Pancreas (tissue), 10 donors: ENCODE results near the gene HSBP1. TPM values are rescaled to one million over a fixed set of nuclear protein-coding genes. Genes with fewer than 3 reads are reported as not detected.
A peak's percentile ranks its signal among the peaks of the same experiment; 100 is the strongest.

ENCODE experiments used
- ATAC-seq, 4 donors: fragments of 200-7000 bp; cut with Tn5 transposase; one replicate each; pipeline versions ENCODE4 v1.8.0 to v1.9.1; 2020; ENCODE audit warnings: mild to moderate bottlenecking in 4 of 4, moderate library complexity in 4 of 4
- DNase-seq, 6 donors: peaks; one replicate each; pipeline ENCODE4 v3.0.0-alpha.2; 2020
- FAIRE-seq: peaks from 2 replicates; lab custom pipeline; 2012; peaks lifted over from hg19 to GRCh38; lab: Jason Lieb, UNC
- H3K27ac ChIP-seq, 4 donors: fragments of 200-600 bp; sonication (generic); 1 replicate in 3 of 4; 2 replicates in 1 of 4; pipeline versions ENCODE4 v1.5.0 to v1.8.0; 2020
- H3K27me3 ChIP-seq, 4 donors: fragments of 200-600 bp; one replicate each; pipeline ENCODE4 v1.8.0; 2021
- H3K36me3 ChIP-seq, 3 donors: fragments of 200-600 bp; sonication (generic) in 1 of 3; one replicate each; pipeline versions ENCODE4 v1.5.0 to v1.8.0; 2020 to 2021
- H3K4me1 ChIP-seq, 3 donors: fragments of 200-600 bp; one replicate each; pipeline ENCODE4 v1.8.0; 2021
- H3K4me3 ChIP-seq, 4 donors: fragments of 200-600 bp; sonication (generic) in 2 of 4; one replicate each; pipeline versions ENCODE4 v1.5.0 to v1.8.0; 2020 to 2021
- H3K9me3 ChIP-seq, 4 donors: fragments of 200-600 bp; one replicate each; pipeline ENCODE4 v1.8.0; 2021
- WGBS, 2 donors: extraction: QIAGEN DNeasy Blood & Tissue Kit; methylation state at CpG; one replicate each; pipeline ENCODE4 v1.1.7; 2013; 5-methylcytosine and 5-hydroxymethylcytosine counted together
- intact Hi-C, 3 donors: fragments of 100-400 bp; cut with DNase I; formaldehyde crosslinking; loops; one replicate each; pipeline versions ENCODE4 v1.11.1 to v1.14.2; 2022
- polyA plus RNA-seq, 2 donors: library from polyadenylated mRNA; stranded (reverse); fragments of 200-250 nt; gene quantifications; one replicate each; pipeline ENCODE4 v1.2.3, GENCODE V29; 2013
- total RNA-seq, 6 donors: library from RNA; stranded (reverse); fragmentation: NEBNext Ultra II Directional in 4 of 6; extraction: Animal tissue kit (Norgen Biotek cat#: 25700) in 4 of 6; gene quantifications; one replicate each; pipeline versions ENCODE4 v1.2.1 to v1.2.4, GENCODE V29; 2021 to 2023
- TF ChIP-seq, protein P1 (sequence below), 4 donors: fragments of 200-600 bp; sonication (generic) in 3 of 4; IDR thresholded peaks; one replicate each; pipeline versions ENCODE4 v1.5.0 to v1.8.0; 2021; ENCODE audit warnings: antibody characterized with exemption in 4 of 4
- donor health status: healthy with polysubstance abuse.
- donor health status: DM: no; HTN: no; CAD: no; lungs with moderate emphysema.
- donor health status: DM: no; HTN: no; CAD: no.
- donor health status: control.
- donor health status: control.
- donor health status: Bipolar disorder and iron deficiency.
- donor health status: DM: yes; HTN: yes; CAD: no.
- donor health status: DM: no; HTN: no; CAD: no.
- donor health status: DM: no; HTN: no; CAD: no.
- donor health status: DM: yes; HTN: yes; CAD: no.

The HSBP1 gene
- total and polyA plus RNA-seq, 8 donors: 16.3 to 53.7 (median 30.6) TPM

DNA sequence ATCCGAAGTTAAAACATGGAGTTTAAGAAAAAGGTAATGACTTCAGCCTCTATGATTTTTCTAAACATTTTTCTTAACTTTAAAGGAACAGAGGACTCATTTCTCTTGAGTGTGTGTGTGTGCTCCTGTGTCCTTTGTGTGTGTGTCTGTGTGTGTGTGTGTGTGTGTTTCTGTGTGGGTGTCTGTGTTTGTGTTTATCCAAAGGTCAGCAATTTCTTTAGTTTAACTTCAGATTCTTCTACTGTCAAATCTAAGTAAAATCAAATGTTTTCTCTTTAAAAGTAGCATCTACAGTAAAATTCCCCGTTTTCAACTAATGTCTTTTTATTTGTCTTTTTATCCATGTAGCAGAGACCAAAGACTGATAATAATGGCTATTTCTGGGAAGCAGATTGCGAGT is 31.8 kb downstream of the HSBP1 start:
- WGBS, 2 donors: 48 to 71% methylated on average over 3 of the region's 3 CpGs
- Histone ChIP-seq H3K36me3 (no peaks in the 10 kb centered on the region), H3K27ac (no peak overlapping the region), H3K4me3 (no peak overlapping the region), H3K9me3 (no peaks in the 10 kb centered on the region), H3K27me3 (peaks cover 0 to 3% (median 0%) of the 10 kb centered on the region in 4 donors), H3K4me1 (no peaks in the 10 kb centered on the region)
- DNase-seq (no peak), ATAC-seq (no peak), FAIRE-seq (no peak)
- TF ChIP-seq, protein P1, sequence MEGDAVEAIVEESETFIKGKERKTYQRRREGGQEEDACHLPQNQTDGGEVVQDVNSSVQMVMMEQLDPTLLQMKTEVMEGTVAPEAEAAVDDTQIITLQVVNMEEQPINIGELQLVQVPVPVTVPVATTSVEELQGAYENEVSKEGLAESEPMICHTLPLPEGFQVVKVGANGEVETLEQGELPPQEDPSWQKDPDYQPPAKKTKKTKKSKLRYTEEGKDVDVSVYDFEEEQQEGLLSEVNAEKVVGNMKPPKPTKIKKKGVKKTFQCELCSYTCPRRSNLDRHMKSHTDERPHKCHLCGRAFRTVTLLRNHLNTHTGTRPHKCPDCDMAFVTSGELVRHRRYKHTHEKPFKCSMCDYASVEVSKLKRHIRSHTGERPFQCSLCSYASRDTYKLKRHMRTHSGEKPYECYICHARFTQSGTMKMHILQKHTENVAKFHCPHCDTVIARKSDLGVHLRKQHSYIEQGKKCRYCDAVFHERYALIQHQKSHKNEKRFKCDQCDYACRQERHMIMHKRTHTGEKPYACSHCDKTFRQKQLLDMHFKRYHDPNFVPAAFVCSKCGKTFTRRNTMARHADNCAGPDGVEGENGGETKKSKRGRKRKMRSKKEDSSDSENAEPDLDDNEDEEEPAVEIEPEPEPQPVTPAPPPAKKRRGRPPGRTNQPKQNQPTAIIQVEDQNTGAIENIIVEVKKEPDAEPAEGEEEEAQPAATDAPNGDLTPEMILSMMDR (IDR thresholded peaks at IDR 0.05): no peak
- intact Hi-C loops: no loop called here

DNA sequence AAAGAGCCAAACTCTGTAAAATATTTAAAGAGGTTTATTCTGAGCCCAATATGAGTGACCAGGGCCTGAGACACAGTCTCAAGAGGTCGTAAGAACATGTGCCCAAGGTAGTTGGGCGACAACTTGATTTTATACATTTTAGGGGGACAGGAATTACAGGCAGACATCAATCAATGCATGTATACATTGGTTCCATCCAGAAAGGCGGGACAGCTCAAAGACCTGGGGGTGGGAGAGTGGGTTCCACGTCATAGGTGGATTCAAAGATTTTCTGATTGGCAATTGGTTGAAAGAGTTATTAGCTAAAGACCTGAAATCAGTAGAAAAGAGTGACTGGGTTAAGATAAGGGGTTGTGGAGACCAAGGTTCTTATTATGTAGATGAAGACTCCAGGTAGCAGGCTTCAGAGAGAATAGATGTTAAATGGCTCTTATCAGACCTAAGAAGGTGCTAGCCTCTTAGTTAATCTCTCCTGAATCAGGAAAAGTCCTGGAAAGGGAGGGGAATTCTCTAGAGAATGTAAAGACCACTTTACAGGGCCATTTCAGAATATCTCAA is 32.4 kb downstream of the HSBP1 start:
- intact Hi-C loops: no loop called here
- peaks cover 0 to 3% (median 0%) of the 10 kb centered on the region in 4 donors for H3K27me3 ChIP-seq
- TF ChIP-seq, protein P1 (IDR thresholded peaks at IDR 0.05): no peak
- DNase-seq: no peak
- WGBS, 2 donors: 72 to 76% methylated on average over 4 of the region's 4 CpGs
- no peaks in the 10 kb centered on the region for H3K4me1 ChIP-seq
- H3K4me3 ChIP-seq: no peak overlapping the region
- no peaks in the 10 kb centered on the region for H3K36me3 ChIP-seq
- no peak for ATAC-seq
- H3K27ac ChIP-seq: no peak overlapping the region
- no peak for FAIRE-seq
- H3K9me3 ChIP-seq: no peaks in the 10 kb centered on the region

DNA sequence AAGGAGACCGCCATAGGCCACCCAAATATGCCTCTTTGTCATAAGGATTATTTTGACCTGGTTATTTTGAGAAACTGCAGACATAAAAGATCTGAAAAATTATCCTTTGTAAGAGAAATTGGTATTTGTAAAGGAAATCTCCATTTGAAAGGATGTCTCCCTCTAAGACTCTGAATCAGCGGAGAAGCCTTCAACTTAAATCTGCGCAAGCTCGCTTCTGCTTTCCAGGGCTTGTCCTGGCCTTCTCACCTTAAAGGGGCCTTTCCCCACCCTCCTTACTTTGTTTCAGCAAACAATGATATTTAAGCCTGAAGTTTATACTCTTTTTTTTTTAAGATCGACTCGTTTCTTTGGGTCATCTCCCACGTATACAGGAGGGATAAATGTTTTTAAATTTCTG is 34.5 kb downstream of the HSBP1 start:
- Histone ChIP-seq H3K4me1 (no peaks in the 10 kb centered on the region), H3K27me3 (no peaks in the 10 kb centered on the region), H3K27ac (no peak overlapping the region), H3K4me3 (no peak overlapping the region), H3K9me3 (no peaks in the 10 kb centered on the region), H3K36me3 (no peaks in the 10 kb centered on the region)
- DNase-seq: no peak
- 71 to 73% methylated on average over 7 of the region's 7 CpGs for WGBS, 2 donors
- TF ChIP-seq, protein P1 (IDR thresholded peaks at IDR 0.05): no peak
- ATAC-seq: no peak
- intact Hi-C loops: no loop called here
- FAIRE-seq: no peak

DNA sequence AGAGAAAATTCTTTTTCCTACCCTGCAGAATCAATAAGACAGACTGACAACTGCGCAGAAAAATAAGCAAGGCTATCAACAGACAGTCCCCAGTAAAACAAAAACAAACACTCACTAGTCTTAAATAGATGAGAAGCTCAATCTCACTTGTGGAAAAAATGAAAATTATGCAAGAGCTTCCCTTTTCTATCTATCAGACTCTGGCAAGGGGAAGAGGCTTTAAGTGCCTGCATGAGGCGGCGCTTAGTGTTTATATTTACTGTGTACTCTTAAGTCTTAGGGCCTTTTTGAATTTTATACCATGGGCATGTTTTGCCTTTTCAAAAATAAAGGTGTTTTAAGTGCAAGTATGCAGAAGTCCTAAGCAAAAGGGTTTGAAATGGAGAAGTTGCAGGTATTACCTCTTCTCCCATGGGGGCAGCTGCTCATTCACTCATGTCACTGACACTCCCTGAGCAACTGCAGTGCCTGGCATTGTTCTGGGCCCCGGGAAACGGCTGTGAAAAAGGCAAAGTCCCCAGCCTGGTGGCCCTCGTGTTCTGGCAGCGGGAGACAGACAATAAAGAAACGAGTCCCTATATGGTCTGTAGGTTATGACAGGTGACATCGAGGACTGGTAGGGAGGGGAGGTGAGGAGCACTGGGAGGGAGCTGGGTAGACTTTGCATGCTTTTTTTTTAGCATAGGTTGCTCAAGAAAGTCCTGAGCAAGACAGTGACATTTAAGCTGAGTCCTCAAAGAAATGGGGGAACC is 35.2 kb downstream of the HSBP1 start:
- H3K9me3 ChIP-seq: no peaks in the 10 kb centered on the region
- no peaks in the 10 kb centered on the region for H3K36me3 ChIP-seq
- no peak overlapping the region for H3K27ac ChIP-seq
- no peak for ATAC-seq
- intact Hi-C loops: no loop called here
- FAIRE-seq: no peak
- 54 to 56% methylated on average over 9 of the region's 9 CpGs for WGBS, 2 donors
- TF ChIP-seq, protein P1 (IDR thresholded peaks at IDR 0.05): no peak
- no peak for DNase-seq
- no peak overlapping the region for H3K4me3 ChIP-seq
- no peaks in the 10 kb centered on the region for H3K27me3 ChIP-seq
- no peaks in the 10 kb centered on the region for H3K4me1 ChIP-seq

DNA sequence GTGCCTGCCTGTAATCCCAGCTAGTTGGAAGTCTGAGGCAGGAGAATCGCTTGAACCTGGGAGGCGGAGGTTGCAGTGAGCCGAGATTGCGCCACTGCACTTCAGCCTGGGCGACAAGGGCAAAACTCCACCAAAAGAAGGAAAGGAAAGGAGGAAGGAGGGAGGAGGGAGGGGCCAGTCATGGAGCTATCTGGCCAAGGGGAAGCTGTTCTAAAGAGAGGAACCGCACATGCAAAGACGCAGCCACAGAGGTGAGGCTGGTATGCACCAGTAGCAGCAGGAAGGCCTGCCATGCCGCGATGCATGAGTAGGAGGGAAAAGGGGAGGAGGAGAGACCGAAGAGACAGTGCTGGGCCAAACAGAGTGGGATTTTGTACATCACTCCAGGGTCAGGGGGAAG is 35.9 kb downstream of the HSBP1 start:
- no peak overlapping the region for H3K27ac ChIP-seq
- intact Hi-C loops: no loop called here
- H3K27me3 ChIP-seq: no peaks in the 10 kb centered on the region
- TF ChIP-seq, protein P1 (IDR thresholded peaks at IDR 0.05): no peak
- DNase-seq (no peak), ATAC-seq (peak in 1 of 4 donors; percentile 41), FAIRE-seq (no peak)
- H3K9me3 ChIP-seq: no peaks in the 10 kb centered on the region
- H3K4me1 ChIP-seq: no peaks in the 10 kb centered on the region
- 71 to 73% methylated on average over 10 of the region's 10 CpGs for WGBS, 2 donors
- no peak overlapping the region for H3K4me3 ChIP-seq
- H3K36me3 ChIP-seq: no peaks in the 10 kb centered on the region
